K562 (cell line): ENCODE results near the gene MYO3B. TPM values are rescaled to one million over a fixed set of nuclear protein-coding genes. Genes with fewer than 3 reads are reported as not detected.

ENCODE experiments used
- CBX2 ChIP-seq: fragments of 200-600 bp; sonication (generic); IDR thresholded peaks from one replicate; pipeline ENCODE4 v1.6.1; 2012; ENCODE audit warnings: mild to moderate bottlenecking, low read length, inconsistent platforms; ENCODE audit not compliant: insufficient read depth, poor library complexity, severe bottlenecking
- CHD2 ChIP-seq: IDR thresholded peaks from 2 replicates; pipeline ENCODE4 v1.6.1; 2011; ENCODE audit warnings: low read depth, low read length
- CTBP1 ChIP-seq: fragments of 450-650 bp; IDR thresholded peaks from 2 replicates; pipeline ENCODE4 v1.6.1; 2016; ENCODE audit warnings: borderline replicate concordance
- ETV5 ChIP-seq: sonication (generic); formaldehyde crosslinking; IDR thresholded peaks from 2 replicates; pipeline ENCODE4 v1.4.0; 2020; ENCODE audit warnings: low read depth, mild to moderate bottlenecking, missing genetic modification reagents
- GATAD2A ChIP-seq: fragments of 450-650 bp; IDR thresholded peaks from 2 replicates; pipeline ENCODE4 v1.6.1; 2017
- HNRNPH1 ChIP-seq: fragments of 200-400 bp; formaldehyde crosslinking; optimal IDR thresholded peaks from 2 replicates; pipeline ENCODE3; 2017; ENCODE audit warnings: low read depth, mild to moderate bottlenecking, low read length, moderate library complexity
- IRF1 ChIP-seq: sonication (generic); formaldehyde crosslinking; IDR thresholded peaks from 2 replicates; pipeline ENCODE4 v1.8.0; 2022; ENCODE audit warnings: missing genetic modification reagents, mild to moderate bottlenecking, borderline replicate concordance
- MCM3 ChIP-seq: fragments of 450-650 bp; IDR thresholded peaks from 2 replicates; pipeline ENCODE4 v1.6.1; 2016
- POLR2A ChIP-seq: fragments of 450-650 bp; conservative IDR thresholded peaks from 2 replicates; pipeline ENCODE4 v1.6.1; 2016
- RBM22 ChIP-seq: fragments of 200-400 bp; formaldehyde crosslinking; IDR thresholded peaks from 2 replicates; pipeline ENCODE4 v1.6.1; 2018; ENCODE audit warnings: low read length, low read depth; ENCODE audit not compliant: poor library complexity, severe bottlenecking
- RERE ChIP-seq: sonication (generic); formaldehyde crosslinking; IDR thresholded peaks from 2 replicates; pipeline ENCODE4 v1.8.0; 2023; ENCODE audit warnings: missing genetic modification reagents, mild to moderate bottlenecking, borderline replicate concordance
- RFX1 ChIP-seq: fragments of 450-650 bp; IDR thresholded peaks from 2 replicates; pipeline ENCODE4 v1.6.1; 2016; ENCODE audit warnings: mild to moderate bottlenecking, moderate library complexity
- SIX5 ChIP-seq, 2 experiments: IDR thresholded peaks; 2 replicates each; pipeline ENCODE4 v1.6.1; 2011; ENCODE audit warnings: low read length in 2 of 2, borderline replicate concordance in 1 of 2, low read depth in 1 of 2, mild to moderate bottlenecking in 1 of 2, moderate library complexity in 1 of 2; ENCODE audit not compliant: insufficient read depth in 1 of 2
- SRSF7 ChIP-seq: fragments of 200-400 bp; formaldehyde crosslinking; optimal IDR thresholded peaks from 2 replicates; pipeline ENCODE3; 2017; ENCODE audit warnings: mild to moderate bottlenecking, low read depth, low read length
- TOE1 ChIP-seq, 2 experiments: fragments of 450-650 bp in 1 of 2; sonication (generic) in 1 of 2; formaldehyde crosslinking in 1 of 2; IDR thresholded peaks; 2 replicates each; pipeline versions ENCODE4 v1.7.1 to v1.8.0; 2016 to 2022; ENCODE audit warnings: borderline replicate concordance in 2 of 2, mild to moderate bottlenecking in 2 of 2, antibody characterized with exemption in 1 of 2, inconsistent platforms in 1 of 2, low read depth in 1 of 2, missing genetic modification reagents in 1 of 2, moderate library complexity in 1 of 2
- TSHZ1 ChIP-seq: fragments of 250-450 bp; sonication (Bioruptor Pico); IDR thresholded peaks from 2 replicates; pipeline ENCODE4 v1.4.0; 2020; ENCODE audit warnings: mild to moderate bottlenecking, moderate library complexity
- ZNF24 ChIP-seq: fragments of 450-650 bp; IDR thresholded peaks from 2 replicates; pipeline ENCODE4 v1.6.1; 2016
- ZNF274 ChIP-seq: IDR thresholded peaks from 2 replicates; pipeline ENCODE4 v1.6.1; 2011; ENCODE audit warnings: low read depth, mild to moderate bottlenecking, low read length, moderate library complexity, borderline replicate concordance
- ZNF445 ChIP-seq: fragments of 250-450 bp; sonication (Bioruptor Pico); IDR thresholded peaks from 2 replicates; pipeline ENCODE4 v1.4.0; 2020; ENCODE audit warnings: low read depth, mild to moderate bottlenecking, moderate library complexity
- ZNF717 ChIP-seq: fragments of 250-450 bp; sonication (Bioruptor Pico); IDR thresholded peaks from 2 replicates; pipeline ENCODE4 v1.5.0; 2021
- polyA plus RNA-seq, 8 experiments: library from polyadenylated mRNA; depleted of rRNA in 4 of 8; stranded (reverse) in 5 of 8; unstranded in 3 of 8; fragments of >200 nt; fragmentation: Nextera tagmentation in 2 of 8; fragmentation: Illumina TruSeq in 1 of 8; extraction: Ambion mirVana in 2 of 8; extraction: Trizol in 1 of 8; gene quantifications; 2 replicates each; pipeline versions ENCODE4 v1.2.1 to v1.2.3, GENCODE V29; 2011 to 2014; ENCODE audit warnings: inconsistent platforms in 1 of 8, missing spikeins in 1 of 8
- total RNA-seq, 7 experiments: library from RNA; depleted of rRNA in 6 of 7; stranded (reverse); fragments of >200 nt in 6 of 7; fragmentation: Illumina TruSeq in 2 of 7; extraction: Trizol in 2 of 7; gene quantifications; 2 replicates each; pipeline versions ENCODE4 v1.2.1 to v1.2.3, GENCODE V29; 2011 to 2021; ENCODE audit warnings: low replicate concordance in 1 of 7

Gene MYO3B
- total and polyA plus RNA-seq, 9 of the 15 experiments (the other 6 are each of a cell fraction or from before 2014, with no cell fraction given): 2.7 to 6.5 (median 3.6) TPM

GRCh38 chr2:170324640-170325046 is 146.7 kb downstream of the MYO3B start (continued):
- TF ChIP-seq TSHZ1 (CRISPR knock-in tag): 0 out of 2 replicates have a peak, but pooled peaks have one; percentile 42
- TF ChIP-seq SIX5 (IDR thresholded peaks at IDR 0.05; ENCODE audit: borderline replicate concordance in 1 of 2, insufficient read depth in 1 of 2, low read depth in 1 of 2, low read length in 2 of 2): no peak
- TF ChIP-seq TOE1 (IDR thresholded peaks at IDR 0.05; ENCODE audit: borderline replicate concordance): no peak
- TF ChIP-seq TOE1 (CRISPR knock-in tag; IDR thresholded peaks at IDR 0.05; ENCODE audit: borderline replicate concordance, low read depth): 0 out of 2 replicates have a peak, but pooled peaks have one; percentile 25
- peak; percentile 61; the same call in 1 of the 2 replicates for TF ChIP-seq CTBP1
- TF ChIP-seq MCM3: no peak
- TF ChIP-seq ZNF24: 0 out of 2 replicates have a peak, but pooled peaks have one; percentile 36
- no peak for TF ChIP-seq ZNF717 (CRISPR knock-in tag)
- no peak for TF ChIP-seq CHD2
- no peak for TF ChIP-seq HNRNPH1
- peak; percentile 67; the same call in 1 of the 2 replicates for TF ChIP-seq ETV5 (CRISPR knock-in tag)
- TF ChIP-seq POLR2A: no peak
- no peak for TF ChIP-seq SRSF7
- no peak for TF ChIP-seq RERE
- no peak for TF ChIP-seq RFX1
- no peak for TF ChIP-seq GATAD2A
- no peak for TF ChIP-seq CBX2
- no peak for TF ChIP-seq RBM22
- TF ChIP-seq ZNF445 (CRISPR knock-in tag): no peak
- no peak for TF ChIP-seq ZNF274
- TF ChIP-seq IRF1 (CRISPR knock-in tag): no peak
